ENCODE data around the gene EFNA5.

EFNA5 gene

GRCh38 chr5:107619781-107620180 is 51.0 kb downstream of the EFNA5 start (continued):
- TF ChIP-seq KLF16 (tag by site-specific recombination; IDR thresholded peaks at IDR 0.05) (no peak), ZNF791 (tag by site-specific recombination; IDR thresholded peaks at IDR 0.05) (no peak), OSR2 (tag by site-specific recombination; IDR thresholded peaks at IDR 0.05) (peak; percentile 94), ZNF501 (tag by site-specific recombination; IDR thresholded peaks at IDR 0.05) (no peak), ZSCAN5A (tag by site-specific recombination; IDR thresholded peaks at IDR 0.05) (no peak)

DNA sequence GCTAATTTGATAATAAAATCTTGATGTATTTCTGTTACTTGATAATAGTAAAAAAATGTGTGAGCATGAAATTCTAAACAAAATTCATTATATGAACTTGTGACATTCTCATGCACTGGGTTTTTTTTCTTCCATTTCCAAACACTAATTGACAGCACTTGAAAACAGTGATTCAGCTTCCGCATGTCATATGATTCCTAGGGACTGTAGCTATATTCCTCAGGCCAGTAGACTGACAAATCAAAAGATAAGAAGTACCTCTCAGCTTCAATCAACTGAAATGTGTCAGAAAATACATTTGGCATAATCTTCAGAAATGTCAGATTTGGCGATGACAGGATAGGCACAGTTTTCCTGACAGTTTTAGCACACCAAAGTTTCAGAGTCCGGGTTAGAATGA is 52.5 kb downstream of the EFNA5 start:
- ChIA-PET CTCF (interaction anchor here (0.7 kb wide), 1 partner anchor 46 kb away, joined by 3 read pairs; no protein-coding TSS in a partner anchor), POLR2A (interaction anchor here (0.5 kb wide), 1 partner anchor 51 kb away, joined by 9 read pairs; no protein-coding TSS in a partner anchor)
- Histone ChIP-seq H3K27ac (ENCODE audit: extremely low read depth, low read depth, low read length) (no peak overlapping the region), H3K4me1 (ENCODE audit: control insufficient read depth, insufficient read depth, low read length) (peaks cover 48% of the 10 kb centered on the region), H3K36me3 (ENCODE audit: control insufficient read depth in 2 of 2, insufficient read depth in 1 of 2, low read length in 2 of 2) (no peaks in the 10 kb centered on the region), H3K4me3 (ENCODE audit: low read depth, low read length) (no peak overlapping the region), H3K9me3 (ENCODE audit: control insufficient read depth, insufficient read depth, low read depth, low read length) (peaks cover 2% of the 10 kb centered on the region; the same call in 1 of the 2 replicates)
- no peak for TF ChIP-seq ZNF146 (tag by site-specific recombination; IDR thresholded peaks at IDR 0.05)
- peak; percentile 56; the same call in 1 of the 2 replicates for TF ChIP-seq INSM2 (tag by site-specific recombination; IDR thresholded peaks at IDR 0.05)
- TF ChIP-seq, protein P1, sequence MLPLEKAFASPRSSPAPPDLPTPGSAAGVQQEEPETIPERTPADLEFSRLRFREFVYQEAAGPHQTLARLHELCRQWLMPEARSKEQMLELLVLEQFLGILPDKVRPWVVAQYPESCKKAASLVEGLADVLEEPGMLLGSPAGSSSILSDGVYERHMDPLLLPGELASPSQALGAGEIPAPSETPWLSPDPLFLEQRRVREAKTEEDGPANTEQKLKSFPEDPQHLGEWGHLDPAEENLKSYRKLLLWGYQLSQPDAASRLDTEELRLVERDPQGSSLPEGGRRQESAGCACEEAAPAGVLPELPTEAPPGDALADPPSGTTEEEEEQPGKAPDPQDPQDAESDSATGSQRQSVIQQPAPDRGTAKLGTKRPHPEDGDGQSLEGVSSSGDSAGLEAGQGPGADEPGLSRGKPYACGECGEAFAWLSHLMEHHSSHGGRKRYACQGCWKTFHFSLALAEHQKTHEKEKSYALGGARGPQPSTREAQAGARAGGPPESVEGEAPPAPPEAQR (tag by site-specific recombination; IDR thresholded peaks at IDR 0.05): no peak
- TF ChIP-seq ZEB2 (tag by site-specific recombination; IDR thresholded peaks at IDR 0.05): peak; percentile 59; the same call in 1 of the 2 replicates
- no peak for TF ChIP-seq ZNF76 (tag by site-specific recombination; IDR thresholded peaks at IDR 0.05; ENCODE audit: borderline replicate concordance, low read depth)
- no peak for TF ChIP-seq ZNF132 (tag by site-specific recombination; IDR thresholded peaks at IDR 0.05; ENCODE audit: borderline replicate concordance)
- TF ChIP-seq ZNF24 (tag by site-specific recombination; IDR thresholded peaks at IDR 0.05): 0 out of 2 replicates have a peak, but pooled peaks have one; percentile 55
- peak; percentile 82 for TF ChIP-seq ZBTB48 (tag by site-specific recombination; IDR thresholded peaks at IDR 0.05)
- peak; percentile 71 for TF ChIP-seq ZNF362 (tag by site-specific recombination; IDR thresholded peaks at IDR 0.05)
- peak; percentile 22; the same call in 1 of the 2 replicates for TF ChIP-seq ZXDB (tag by site-specific recombination; IDR thresholded peaks at IDR 0.05)
- TF ChIP-seq, protein P2, sequence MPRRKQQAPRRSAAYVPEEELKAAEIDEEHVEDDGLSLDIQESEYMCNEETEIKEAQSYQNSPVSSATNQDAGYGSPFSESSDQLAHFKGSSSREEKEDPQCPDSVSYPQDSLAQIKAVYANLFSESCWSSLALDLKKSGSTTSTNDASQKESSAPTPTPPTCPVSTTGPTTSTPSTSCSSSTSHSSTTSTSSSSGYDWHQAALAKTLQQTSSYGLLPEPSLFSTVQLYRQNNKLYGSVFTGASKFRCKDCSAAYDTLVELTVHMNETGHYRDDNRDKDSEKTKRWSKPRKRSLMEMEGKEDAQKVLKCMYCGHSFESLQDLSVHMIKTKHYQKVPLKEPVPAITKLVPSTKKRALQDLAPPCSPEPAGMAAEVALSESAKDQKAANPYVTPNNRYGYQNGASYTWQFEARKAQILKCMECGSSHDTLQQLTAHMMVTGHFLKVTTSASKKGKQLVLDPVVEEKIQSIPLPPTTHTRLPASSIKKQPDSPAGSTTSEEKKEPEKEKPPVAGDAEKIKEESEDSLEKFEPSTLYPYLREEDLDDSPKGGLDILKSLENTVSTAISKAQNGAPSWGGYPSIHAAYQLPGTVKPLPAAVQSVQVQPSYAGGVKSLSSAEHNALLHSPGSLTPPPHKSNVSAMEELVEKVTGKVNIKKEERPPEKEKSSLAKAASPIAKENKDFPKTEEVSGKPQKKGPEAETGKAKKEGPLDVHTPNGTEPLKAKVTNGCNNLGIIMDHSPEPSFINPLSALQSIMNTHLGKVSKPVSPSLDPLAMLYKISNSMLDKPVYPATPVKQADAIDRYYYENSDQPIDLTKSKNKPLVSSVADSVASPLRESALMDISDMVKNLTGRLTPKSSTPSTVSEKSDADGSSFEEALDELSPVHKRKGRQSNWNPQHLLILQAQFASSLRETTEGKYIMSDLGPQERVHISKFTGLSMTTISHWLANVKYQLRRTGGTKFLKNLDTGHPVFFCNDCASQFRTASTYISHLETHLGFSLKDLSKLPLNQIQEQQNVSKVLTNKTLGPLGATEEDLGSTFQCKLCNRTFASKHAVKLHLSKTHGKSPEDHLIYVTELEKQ (tag by site-specific recombination; IDR thresholded peaks at IDR 0.05; ENCODE audit: borderline replicate concordance): peak; percentile 46; the same call in 1 of the 2 replicates
- TF ChIP-seq HOXD13 (CRISPR knock-in tag; IDR thresholded peaks at IDR 0.05; ENCODE audit: borderline replicate concordance): no peak
- TF ChIP-seq ZNF366 (tag by site-specific recombination; conservative IDR thresholded peaks at IDR 0.05): peak; percentile 63
- no peak for TF ChIP-seq FEZF1 (tag by site-specific recombination; IDR thresholded peaks at IDR 0.05)
- TF ChIP-seq YY2 (tag by site-specific recombination; IDR thresholded peaks at IDR 0.05): no peak
- TF ChIP-seq, protein P3, sequence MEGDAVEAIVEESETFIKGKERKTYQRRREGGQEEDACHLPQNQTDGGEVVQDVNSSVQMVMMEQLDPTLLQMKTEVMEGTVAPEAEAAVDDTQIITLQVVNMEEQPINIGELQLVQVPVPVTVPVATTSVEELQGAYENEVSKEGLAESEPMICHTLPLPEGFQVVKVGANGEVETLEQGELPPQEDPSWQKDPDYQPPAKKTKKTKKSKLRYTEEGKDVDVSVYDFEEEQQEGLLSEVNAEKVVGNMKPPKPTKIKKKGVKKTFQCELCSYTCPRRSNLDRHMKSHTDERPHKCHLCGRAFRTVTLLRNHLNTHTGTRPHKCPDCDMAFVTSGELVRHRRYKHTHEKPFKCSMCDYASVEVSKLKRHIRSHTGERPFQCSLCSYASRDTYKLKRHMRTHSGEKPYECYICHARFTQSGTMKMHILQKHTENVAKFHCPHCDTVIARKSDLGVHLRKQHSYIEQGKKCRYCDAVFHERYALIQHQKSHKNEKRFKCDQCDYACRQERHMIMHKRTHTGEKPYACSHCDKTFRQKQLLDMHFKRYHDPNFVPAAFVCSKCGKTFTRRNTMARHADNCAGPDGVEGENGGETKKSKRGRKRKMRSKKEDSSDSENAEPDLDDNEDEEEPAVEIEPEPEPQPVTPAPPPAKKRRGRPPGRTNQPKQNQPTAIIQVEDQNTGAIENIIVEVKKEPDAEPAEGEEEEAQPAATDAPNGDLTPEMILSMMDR (tag by site-specific recombination; IDR thresholded peaks at IDR 0.05): no peak
- TF ChIP-seq PRDM6 (tag by site-specific recombination; IDR thresholded peaks at IDR 0.05): peak; percentile 75
- TF ChIP-seq ZNF335 (tag by site-specific recombination; conservative IDR thresholded peaks at IDR 0.05): no peak
- no peak for TF ChIP-seq ZBTB8A (tag by site-specific recombination; IDR thresholded peaks at IDR 0.05)
- TF ChIP-seq ZNF629 (tag by site-specific recombination; IDR thresholded peaks at IDR 0.05): peak; percentile 49; the same call in 1 of the 2 replicates

Measured in HEK293 (cell line).